Brain microvascular endothelial cell (primary cell): ENCODE data around the gene ADCY7.
A peak's percentile ranks its signal among the peaks of the same experiment; 100 is the strongest.

Source experiments
- DNase-seq: peaks from one replicate; pipeline ENCODE4 v3.0.0-alpha.2; 2020
- H3K27ac ChIP-seq: fragments of 250-450 bp; sonication (Bioruptor Pico); 2 replicates; pipeline ENCODE4 v1.5.1; 2020; ENCODE audit warnings: mild to moderate bottlenecking, moderate library complexity
- H3K27me3 ChIP-seq: fragments of 250-450 bp; sonication (Bioruptor Pico); replicated peaks from 2 replicates; pipeline ENCODE4 v1.5.1; 2020; ENCODE audit warnings: mild to moderate bottlenecking
- H3K36me3 ChIP-seq: fragments of 250-450 bp; sonication (Bioruptor Pico); replicated peaks from 2 replicates; pipeline ENCODE4 v1.5.1; 2020; ENCODE audit warnings: mild to moderate bottlenecking
- H3K4me3 ChIP-seq: 2 replicates; pipeline ENCODE4 v1.5.1; 2011; ENCODE audit warnings: low read depth, mild to moderate bottlenecking, control low read depth, low read length, moderate library complexity
- CTCF ChIP-seq: IDR thresholded peaks from 2 replicates; pipeline ENCODE4 v1.5.1; 2011; ENCODE audit warnings: low read depth, mild to moderate bottlenecking, moderate library complexity, low read length, control low read depth, inconsistent platforms; ENCODE audit errors: missing control alignments
- in situ Hi-C: cut with HindIII; loops from 2 replicates; pipeline ENCODE4 v1.10.0; 2017; ENCODE audit warnings: low sequenced_read_pairs, low pct_ligation_motif_present

Gene ADCY7

GRCh38 chr16:50266337-50267091 is at the start of gene ADCY7:
TSS of gene ADCY7 (plus strand) at chr16:50266551. CDS start at chr16:50288180, 21,629 bp downstream.
- TF ChIP-seq CTCF = no peak
- peak within 1 kb of the TSS; percentile 59 for H3K27ac ChIP-seq
- H3K4me3 ChIP-seq = peak within 1 kb of the TSS; percentile 52
- peak; percentile 82 for DNase-seq
- no peaks in the 10 kb centered on the region for H3K36me3 ChIP-seq
- no peaks in the 10 kb centered on the region for H3K27me3 ChIP-seq
- in situ Hi-C loops = no loop called here

- Histone ChIP-seq H3K27me3 (no peaks in the 10 kb centered on the region), H3K27ac (no peak overlapping the region), H3K4me3 (no peak overlapping the region), H3K36me3 (peaks cover 3% of the 10 kb centered on the region)
- in situ Hi-C loops = no loop called here
- TF ChIP-seq CTCF = no peak
- DNase-seq = no peak
These were observed 46.9 kb upstream of the ADCY7 start for GRCh38 chr16:50219402-50219975.

GRCh38 chr16:50224286-50224685 is 42.1 kb upstream of the ADCY7 start:
- peaks cover 14% of the 10 kb centered on the region for H3K36me3 ChIP-seq
- no peaks in the 10 kb centered on the region for H3K27me3 ChIP-seq
- no peak for TF ChIP-seq CTCF
- no peak overlapping the region for H3K4me3 ChIP-seq
- DNase-seq = no peak
- in situ Hi-C loops = no loop called here
- no peak overlapping the region for H3K27ac ChIP-seq

GRCh38 chr16:50227120-50227519 is 39.2 kb upstream of the ADCY7 start:
- in situ Hi-C loops = no loop called here
- no peak overlapping the region for H3K27ac ChIP-seq
- no peaks in the 10 kb centered on the region for H3K27me3 ChIP-seq
- no peak for TF ChIP-seq CTCF
- peaks cover 14% of the 10 kb centered on the region for H3K36me3 ChIP-seq
- no peak overlapping the region for H3K4me3 ChIP-seq
- no peak for DNase-seq

- no peak for DNase-seq
- in situ Hi-C loops = no loop called here
- Histone ChIP-seq H3K4me3 (no peak overlapping the region), H3K27me3 (no peaks in the 10 kb centered on the region), H3K27ac (no peak overlapping the region), H3K36me3 (peaks cover 14% of the 10 kb centered on the region)
- TF ChIP-seq CTCF = no peak
These were observed 38.7 kb upstream of the ADCY7 start for GRCh38 chr16:50227665-50228064.

- in situ Hi-C loops = no loop called here
- Histone ChIP-seq H3K36me3 (peaks cover 14% of the 10 kb centered on the region), H3K27ac (no peak overlapping the region), H3K4me3 (no peak overlapping the region), H3K27me3 (no peaks in the 10 kb centered on the region)
- no peak for DNase-seq
- TF ChIP-seq CTCF = no peak
These were observed 37.9 kb upstream of the ADCY7 start for GRCh38 chr16:50228364-50228868.
